Upper lobe of right lung (tissue), 1 donor: ENCODE data around the gene PRKG1. TPM values are rescaled to one million over a fixed set of nuclear protein-coding genes. Genes with fewer than 3 reads are reported as not detected.

Experiments used
- ATAC-seq: fragments of 200-7000 bp; cut with Tn5 transposase; one replicate; pipeline ENCODE4 v1.9.1; 2020; ENCODE audit warnings: mild to moderate bottlenecking, moderate library complexity
- DNase-seq: peaks from one replicate; pipeline ENCODE4 v3.0.0-alpha.2; 2020
- H3K27ac ChIP-seq: fragments of 200-600 bp; one replicate; pipeline ENCODE4 v1.8.0; 2022
- H3K27me3 ChIP-seq: fragments of 200-600 bp; one replicate; pipeline ENCODE4 v1.8.0; 2022; ENCODE audit warnings: mild to moderate bottlenecking
- H3K36me3 ChIP-seq: fragments of 200-600 bp; one replicate; pipeline ENCODE4 v1.8.0; 2022
- H3K4me1 ChIP-seq: fragments of 200-600 bp; one replicate; pipeline ENCODE4 v1.8.0; 2022
- H3K4me3 ChIP-seq: fragments of 200-600 bp; one replicate; pipeline ENCODE4 v1.8.0; 2022; ENCODE audit warnings: mild to moderate bottlenecking
- H3K9me3 ChIP-seq: fragments of 200-600 bp; one replicate; pipeline ENCODE4 v1.8.0; 2022
- intact Hi-C: fragments of 100-400 bp; cut with DNase I; formaldehyde crosslinking; loops from one replicate; pipeline ENCODE4 v1.11.0; 2022
- total RNA-seq: library from RNA; stranded (reverse); fragmentation: NEBNext Ultra II Directional; extraction: Animal tissue kit (Norgen Biotek cat#: 25700); gene quantifications from one replicate; pipeline ENCODE4 v1.2.1, GENCODE V29; 2021
- TF ChIP-seq, protein P1 (sequence below): fragments of 200-600 bp; IDR thresholded peaks from one replicate; pipeline ENCODE4 v1.8.0; 2022; ENCODE audit warnings: antibody characterized with exemption
- donor health status: DM: no; HTN: yes; CAD: no; lungs with severe emphysema.

The PRKG1 gene
- total RNA-seq, 1 donor from 2014 or later, result 30.0 TPM

DNA sequence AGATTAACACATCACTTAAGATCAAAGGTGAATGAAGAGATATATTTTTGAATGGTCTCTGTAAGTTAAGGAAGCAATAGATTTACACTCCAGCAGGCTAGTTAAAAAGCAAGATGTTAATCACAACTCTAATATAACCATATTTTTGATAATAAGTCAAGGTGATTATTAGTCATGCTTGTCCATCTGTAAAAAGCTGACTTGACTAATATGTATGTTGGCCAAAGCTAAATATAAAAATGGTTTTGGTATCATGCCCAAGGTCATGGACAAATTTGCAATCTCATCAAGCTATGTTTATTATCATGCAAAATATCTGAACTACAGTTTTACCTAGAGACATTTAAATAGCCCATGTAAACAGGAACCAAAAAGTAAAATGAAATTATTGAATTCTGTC lies 727.7 kb downstream of the PRKG1 start:
- no peak for ATAC-seq
- TF ChIP-seq, protein P1, sequence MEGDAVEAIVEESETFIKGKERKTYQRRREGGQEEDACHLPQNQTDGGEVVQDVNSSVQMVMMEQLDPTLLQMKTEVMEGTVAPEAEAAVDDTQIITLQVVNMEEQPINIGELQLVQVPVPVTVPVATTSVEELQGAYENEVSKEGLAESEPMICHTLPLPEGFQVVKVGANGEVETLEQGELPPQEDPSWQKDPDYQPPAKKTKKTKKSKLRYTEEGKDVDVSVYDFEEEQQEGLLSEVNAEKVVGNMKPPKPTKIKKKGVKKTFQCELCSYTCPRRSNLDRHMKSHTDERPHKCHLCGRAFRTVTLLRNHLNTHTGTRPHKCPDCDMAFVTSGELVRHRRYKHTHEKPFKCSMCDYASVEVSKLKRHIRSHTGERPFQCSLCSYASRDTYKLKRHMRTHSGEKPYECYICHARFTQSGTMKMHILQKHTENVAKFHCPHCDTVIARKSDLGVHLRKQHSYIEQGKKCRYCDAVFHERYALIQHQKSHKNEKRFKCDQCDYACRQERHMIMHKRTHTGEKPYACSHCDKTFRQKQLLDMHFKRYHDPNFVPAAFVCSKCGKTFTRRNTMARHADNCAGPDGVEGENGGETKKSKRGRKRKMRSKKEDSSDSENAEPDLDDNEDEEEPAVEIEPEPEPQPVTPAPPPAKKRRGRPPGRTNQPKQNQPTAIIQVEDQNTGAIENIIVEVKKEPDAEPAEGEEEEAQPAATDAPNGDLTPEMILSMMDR, result no peak
- intact Hi-C loops, result no loop called here

DNA sequence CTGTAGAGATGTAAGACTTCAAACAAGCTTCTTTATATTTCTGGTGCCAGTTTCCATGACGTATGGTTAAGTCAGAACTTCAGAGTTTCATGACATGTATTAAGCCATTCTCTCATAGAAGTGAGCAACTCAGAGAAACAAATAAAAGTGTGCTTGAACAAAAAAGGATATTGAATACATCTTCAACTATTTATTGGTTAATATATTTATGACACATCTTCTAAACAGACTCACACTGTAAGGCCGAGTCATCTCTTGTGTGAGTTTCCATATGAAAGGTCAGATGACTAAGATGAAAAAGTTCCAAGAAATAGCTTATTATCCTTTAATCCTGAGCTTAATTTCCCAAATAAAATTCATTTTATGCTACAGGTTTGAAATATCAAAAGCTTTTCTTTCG lies 730.6 kb downstream of the PRKG1 start:
- no peaks in the 10 kb centered on the region for H3K27me3 ChIP-seq
- no peak overlapping the region for H3K27ac ChIP-seq
- DNase-seq (no peak), ATAC-seq (no peak)
- no peaks in the 10 kb centered on the region for H3K9me3 ChIP-seq
- TF ChIP-seq, protein P1, result no peak
- no peaks in the 10 kb centered on the region for H3K36me3 ChIP-seq
- H3K4me1 ChIP-seq, result no peaks in the 10 kb centered on the region
- no peak overlapping the region for H3K4me3 ChIP-seq
- intact Hi-C loops, result no loop called here

More for the DNA sequence above, 727.7 kb downstream of the PRKG1 start:
- DNase-seq, result no peak
- no peaks in the 10 kb centered on the region for H3K36me3 ChIP-seq
- H3K4me3 ChIP-seq, result no peak overlapping the region
- H3K27ac ChIP-seq, result no peak overlapping the region
- no peaks in the 10 kb centered on the region for H3K4me1 ChIP-seq
- H3K9me3 ChIP-seq, result no peaks in the 10 kb centered on the region
- H3K27me3 ChIP-seq, result no peaks in the 10 kb centered on the region

DNA sequence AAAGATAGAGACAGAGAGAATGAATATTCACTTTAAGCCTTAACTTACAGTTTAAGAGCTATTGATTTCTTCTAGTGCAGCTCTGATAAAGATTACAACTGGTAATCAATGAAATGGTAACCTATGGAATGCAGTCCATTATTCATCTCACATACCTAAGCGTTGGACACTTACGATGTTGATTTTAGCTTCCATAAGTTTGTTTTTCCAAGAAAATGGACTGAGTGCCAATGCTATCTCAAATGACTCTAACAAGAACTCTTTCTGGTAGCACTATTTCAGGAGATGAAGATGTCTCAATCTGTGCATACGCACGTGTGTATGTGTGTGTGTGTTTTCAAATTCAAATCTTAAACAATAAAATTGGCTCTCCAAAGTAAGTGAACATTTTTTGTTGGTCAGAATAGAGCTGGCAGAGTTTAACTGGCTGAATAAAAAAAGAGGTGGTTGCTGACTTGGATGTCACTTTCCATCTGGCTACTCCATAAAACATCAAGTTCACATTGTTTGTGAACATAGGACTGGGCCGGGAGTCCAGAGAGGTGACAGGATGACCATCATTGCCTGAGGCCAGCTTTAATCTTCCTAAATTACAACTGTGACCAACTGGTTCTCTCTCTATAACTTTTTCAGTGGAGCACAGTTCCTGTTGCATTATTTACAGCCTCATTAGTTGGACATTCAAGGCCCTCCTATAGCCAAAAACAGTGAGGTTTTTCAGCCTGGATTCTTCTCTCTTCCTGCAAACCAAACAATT lies 732.0 kb downstream of the PRKG1 start:
- H3K4me3 ChIP-seq, result no peak overlapping the region
- DNase-seq (no peak), ATAC-seq (no peak)
- TF ChIP-seq, protein P1, result no peak
- no peaks in the 10 kb centered on the region for H3K4me1 ChIP-seq
- no peaks in the 10 kb centered on the region for H3K36me3 ChIP-seq
- H3K27me3 ChIP-seq, result no peaks in the 10 kb centered on the region
- H3K27ac ChIP-seq, result no peak overlapping the region
- intact Hi-C loops, result no loop called here
- H3K9me3 ChIP-seq, result no peaks in the 10 kb centered on the region

DNA sequence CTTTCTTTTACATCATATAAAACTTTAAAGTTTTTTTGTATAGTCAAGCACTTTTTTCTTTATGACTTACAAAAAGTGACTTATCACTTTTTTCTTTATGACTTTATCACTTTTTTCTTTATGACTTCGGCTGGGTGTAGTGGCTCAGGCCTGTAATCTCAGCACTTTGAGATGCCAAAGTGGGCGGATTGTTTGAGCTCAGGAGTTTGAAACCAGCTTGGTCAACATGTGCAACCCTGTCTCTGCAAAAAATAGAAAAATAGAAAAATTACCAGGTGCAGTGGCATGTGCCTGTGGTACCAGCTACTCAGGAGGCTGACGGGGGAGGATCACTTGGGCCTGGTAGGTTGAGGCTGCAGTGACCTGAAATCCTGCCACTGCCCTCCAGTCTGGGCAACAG lies 733.9 kb downstream of the PRKG1 start:
- no peak overlapping the region for H3K4me3 ChIP-seq
- intact Hi-C loops, result no loop called here
- no peaks in the 10 kb centered on the region for H3K4me1 ChIP-seq
- no peaks in the 10 kb centered on the region for H3K27me3 ChIP-seq
- H3K36me3 ChIP-seq, result no peaks in the 10 kb centered on the region
- no peaks in the 10 kb centered on the region for H3K9me3 ChIP-seq
- TF ChIP-seq, protein P1, result no peak
- H3K27ac ChIP-seq, result no peak overlapping the region
- ATAC-seq (no peak), DNase-seq (no peak)

DNA sequence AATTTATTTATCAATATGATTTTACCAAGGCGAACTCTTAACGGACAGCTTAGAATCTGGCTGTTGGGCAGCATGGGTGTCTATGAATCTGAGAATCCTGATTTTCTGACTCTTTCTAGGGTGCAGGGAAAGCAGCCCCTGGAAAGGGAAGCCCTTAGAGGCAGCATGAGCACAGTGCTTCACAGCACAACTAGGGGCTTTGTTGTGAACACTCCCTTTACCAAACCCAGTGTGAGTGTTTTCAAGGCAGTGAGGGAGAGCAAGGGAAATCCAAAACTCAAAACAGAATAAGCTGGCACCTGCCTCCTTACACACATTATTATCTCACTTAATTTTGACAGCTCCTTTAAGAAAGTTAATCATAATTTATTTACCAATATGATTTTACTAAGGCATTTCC lies 741.4 kb downstream of the PRKG1 start:
- Histone ChIP-seq H3K27me3 (no peaks in the 10 kb centered on the region), H3K4me1 (no peaks in the 10 kb centered on the region), H3K4me3 (no peak overlapping the region), H3K9me3 (no peaks in the 10 kb centered on the region), H3K27ac (no peak overlapping the region), H3K36me3 (no peaks in the 10 kb centered on the region)
- intact Hi-C loops, result no loop called here
- TF ChIP-seq, protein P1, result no peak
- DNase-seq (no peak), ATAC-seq (no peak)
